ENCODE results near the gene PPIL1.
"Not testable (repeated sequence)": the region's sequence is repeated elsewhere in the genome, so short reads cannot be mapped to it uniquely, and the experiment has no call there.

PPIL1 gene

GRCh38 chr6:36908747-36909146 is 34.1 kb upstream of the PPIL1 start:
- H3K4me1 ChIP-seq (ENCODE audit: insufficient read depth, low read length) = no peaks in the 10 kb centered on the region
- H3K9me3 ChIP-seq (ENCODE audit: insufficient read depth, low read depth, low read length) = no peaks in the 10 kb centered on the region
- no peaks in the 10 kb centered on the region; the same call in 1 of the 2 replicates for H3K36me3 ChIP-seq (ENCODE audit: insufficient read depth, low read length)
- WGBS = 86% methylated on average over 2 of the region's 2 CpGs
- no peak overlapping the region for H3K9ac ChIP-seq (ENCODE audit: low read depth, low read length)
- no peak overlapping the region for H3K27ac ChIP-seq (ENCODE audit: low read depth, low read length)
- no peaks in the 10 kb centered on the region for H3K27me3 ChIP-seq (ENCODE audit: insufficient read depth, low read length)
- no peak overlapping the region for H3K4me3 ChIP-seq (ENCODE audit: low read length)

GRCh38 chr6:36907781-36908180 is 33.2 kb upstream of the PPIL1 start:
- Histone ChIP-seq H3K9ac (ENCODE audit: low read depth, low read length) (no peak overlapping the region), H3K27ac (ENCODE audit: low read depth, low read length) (no peak overlapping the region), H3K4me3 (ENCODE audit: low read length) (no peak overlapping the region), H3K4me1 (ENCODE audit: insufficient read depth, low read length) (no peaks in the 10 kb centered on the region), H3K27me3 (ENCODE audit: insufficient read depth, low read length) (no peaks in the 10 kb centered on the region), H3K36me3 (ENCODE audit: insufficient read depth, low read length) (peaks cover 1% of the 10 kb centered on the region), H3K9me3 (ENCODE audit: insufficient read depth, low read depth, low read length) (no peaks in the 10 kb centered on the region)
- 96% methylated on average over 5 of the region's 5 CpGs for WGBS

- no peaks in the 10 kb centered on the region for H3K4me1 ChIP-seq (ENCODE audit: insufficient read depth, low read length)
- H3K27me3 ChIP-seq (ENCODE audit: insufficient read depth, low read length) = no peaks in the 10 kb centered on the region
- no peak overlapping the region for H3K9ac ChIP-seq (ENCODE audit: low read depth, low read length)
- H3K9me3 ChIP-seq (ENCODE audit: insufficient read depth, low read depth, low read length) = no peaks in the 10 kb centered on the region
- H3K36me3 ChIP-seq (ENCODE audit: insufficient read depth, low read length) = peaks cover 9% of the 10 kb centered on the region
- H3K4me3 ChIP-seq (ENCODE audit: low read length) = no peak overlapping the region
- WGBS = 50% methylated on average over 2 of the region's 2 CpGs
- no peak overlapping the region for H3K27ac ChIP-seq (ENCODE audit: low read depth, low read length)
Observed at GRCh38 chr6:36906539-36907325, 32.1 kb upstream of the PPIL1 start.

- no peaks in the 10 kb centered on the region for H3K27me3 ChIP-seq (ENCODE audit: insufficient read depth, low read length)
- H3K36me3 ChIP-seq (ENCODE audit: insufficient read depth, low read length) = peaks cover 9% of the 10 kb centered on the region
- no peak overlapping the region for H3K9ac ChIP-seq (ENCODE audit: low read depth, low read length)
- no peak overlapping the region for H3K27ac ChIP-seq (ENCODE audit: low read depth, low read length)
- 88% methylated on average over 5 of the region's 5 CpGs for WGBS
- no peak overlapping the region for H3K4me3 ChIP-seq (ENCODE audit: low read length)
- no peaks in the 10 kb centered on the region for H3K9me3 ChIP-seq (ENCODE audit: insufficient read depth, low read depth, low read length)
- H3K4me1 ChIP-seq (ENCODE audit: insufficient read depth, low read length) = no peaks in the 10 kb centered on the region
Observed at GRCh38 chr6:36904851-36905393, 30.3 kb upstream of the PPIL1 start.

GRCh38 chr6:36904114-36904513 is 29.5 kb upstream of the PPIL1 start:
- Histone ChIP-seq H3K27ac (ENCODE audit: low read depth, low read length) (no peak overlapping the region), H3K36me3 (ENCODE audit: insufficient read depth, low read length) (peaks cover 9% of the 10 kb centered on the region), H3K4me1 (ENCODE audit: insufficient read depth, low read length) (no peaks in the 10 kb centered on the region), H3K9ac (ENCODE audit: low read depth, low read length) (no peak overlapping the region), H3K27me3 (ENCODE audit: insufficient read depth, low read length) (no peaks in the 10 kb centered on the region), H3K9me3 (ENCODE audit: insufficient read depth, low read depth, low read length) (no peaks in the 10 kb centered on the region), H3K4me3 (ENCODE audit: low read length) (no peak overlapping the region)
- 89% methylated on average over 4 of the region's 4 CpGs for WGBS

GRCh38 chr6:36897609-36898008 is 23.0 kb upstream of the PPIL1 start:
- Histone ChIP-seq H3K36me3 (ENCODE audit: insufficient read depth, low read length) (peaks cover 6% of the 10 kb centered on the region; the same call in 1 of the 2 replicates), H3K27me3 (ENCODE audit: insufficient read depth, low read length) (no peaks in the 10 kb centered on the region), H3K27ac (ENCODE audit: low read depth, low read length) (no peak overlapping the region), H3K4me1 (ENCODE audit: insufficient read depth, low read length) (no peaks in the 10 kb centered on the region), H3K4me3 (ENCODE audit: low read length) (no peak overlapping the region), H3K9me3 (ENCODE audit: insufficient read depth, low read depth, low read length) (no peaks in the 10 kb centered on the region), H3K9ac (ENCODE audit: low read depth, low read length) (no peak overlapping the region)
- 75% methylated on average over 4 of the region's 6 CpGs for WGBS

GRCh38 chr6:36893976-36894932 is 19.7 kb upstream of the PPIL1 start:
- Histone ChIP-seq H3K4me3 (ENCODE audit: low read length) (no peak overlapping the region), H3K4me1 (ENCODE audit: insufficient read depth, low read length) (no peaks in the 10 kb centered on the region), H3K27ac (ENCODE audit: low read depth, low read length) (no peak overlapping the region), H3K36me3 (ENCODE audit: insufficient read depth, low read length) (no peaks in the 10 kb centered on the region), H3K9ac (ENCODE audit: low read depth, low read length) (no peak overlapping the region), H3K9me3 (ENCODE audit: insufficient read depth, low read depth, low read length) (no peaks in the 10 kb centered on the region), H3K27me3 (ENCODE audit: insufficient read depth, low read length) (no peaks in the 10 kb centered on the region)
- 94% methylated on average over 8 of the region's 8 CpGs for WGBS

GRCh38 chr6:36891153-36891552 is 16.6 kb upstream of the PPIL1 start:
- no CpG with 5 or more reads among the region's 2 CpGs for WGBS
- not testable (repeated sequence) for H3K4me3 ChIP-seq (ENCODE audit: low read length); H3K27me3 ChIP-seq (ENCODE audit: insufficient read depth, low read length); H3K4me1 ChIP-seq (ENCODE audit: insufficient read depth, low read length); H3K27ac ChIP-seq (ENCODE audit: low read depth, low read length); H3K9me3 ChIP-seq (ENCODE audit: insufficient read depth, low read depth, low read length); H3K9ac ChIP-seq (ENCODE audit: low read depth, low read length); H3K36me3 ChIP-seq (ENCODE audit: insufficient read depth, low read length)

GRCh38 chr6:36890112-36890663 is 15.6 kb upstream of the PPIL1 start:
- Histone ChIP-seq H3K9ac (ENCODE audit: low read depth, low read length) (no peak overlapping the region), H3K27ac (ENCODE audit: low read depth, low read length) (no peak overlapping the region), H3K27me3 (ENCODE audit: insufficient read depth, low read length) (no peaks in the 10 kb centered on the region), H3K36me3 (ENCODE audit: insufficient read depth, low read length) (no peaks in the 10 kb centered on the region), H3K9me3 (ENCODE audit: insufficient read depth, low read depth, low read length) (no peaks in the 10 kb centered on the region), H3K4me1 (ENCODE audit: insufficient read depth, low read length) (peaks cover 10% of the 10 kb centered on the region), H3K4me3 (ENCODE audit: low read length) (no peak overlapping the region)
- 94% methylated on average over 2 of the region's 3 CpGs for WGBS

GRCh38 chr6:36888654-36889481 is 14.3 kb upstream of the PPIL1 start:
- peaks cover 10% of the 10 kb centered on the region for H3K4me1 ChIP-seq (ENCODE audit: insufficient read depth, low read length)
- no peaks in the 10 kb centered on the region for H3K9me3 ChIP-seq (ENCODE audit: insufficient read depth, low read depth, low read length)
- H3K36me3 ChIP-seq (ENCODE audit: insufficient read depth, low read length) = no peaks in the 10 kb centered on the region
- no peak overlapping the region for H3K9ac ChIP-seq (ENCODE audit: low read depth, low read length)
- H3K27ac ChIP-seq (ENCODE audit: low read depth, low read length) = no peak overlapping the region
- WGBS = 77% methylated on average over 6 of the region's 6 CpGs
- H3K27me3 ChIP-seq (ENCODE audit: insufficient read depth, low read length) = no peaks in the 10 kb centered on the region
- H3K4me3 ChIP-seq (ENCODE audit: low read length) = no peak overlapping the region
